ENCODE results near the gene RHCG.

Gene RHCG

GRCh38 chr15:89502867-89503595 lies 6.6 kb upstream of the RHCG start:
- no peak for DNase-seq

- no peak for DNase-seq
Measured at GRCh38 chr15:89501646-89502045, 5.3 kb upstream of the RHCG start.

GRCh38 chr15:89500397-89501270 lies 4.3 kb upstream of the RHCG start:
- DNase-seq, result no peak

GRCh38 chr15:89499156-89499555 lies 2.8 kb upstream of the RHCG start:
- no peak for DNase-seq

GRCh38 chr15:89498574-89498906 lies 2.2 kb upstream of the RHCG start:
- DNase-seq, result no peak

GRCh38 chr15:89497231-89497630 lies 848 bp upstream of the RHCG start:
- no peak for DNase-seq

- no peak for DNase-seq
Measured at GRCh38 chr15:89495638-89496145, 691 bp downstream of the RHCG start.

GRCh38 chr15:89494941-89495637 lies 1.3 kb downstream of the RHCG start:
- no peak for DNase-seq

- DNase-seq, result no peak
Measured at GRCh38 chr15:89494031-89494430, 2.4 kb downstream of the RHCG start.

GRCh38 chr15:89492934-89493631 lies 3.3 kb downstream of the RHCG start:
- DNase-seq, result no peak

GRCh38 chr15:89492111-89492641 lies 4.2 kb downstream of the RHCG start:
- no peak for DNase-seq

GRCh38 chr15:89490814-89491315 lies 5.5 kb downstream of the RHCG start:
- DNase-seq, result no peak

GRCh38 chr15:89490081-89490813 lies 6.1 kb downstream of the RHCG start:
- DNase-seq, result no peak

- DNase-seq, result no peak
Measured at GRCh38 chr15:89489376-89489775, 7.0 kb downstream of the RHCG start.

- DNase-seq, result no peak
Measured at GRCh38 chr15:89487791-89488190, 8.6 kb downstream of the RHCG start.

GRCh38 chr15:89486726-89487050 lies 9.7 kb downstream of the RHCG start:
- no peak for DNase-seq

- DNase-seq, result no peak
Measured at GRCh38 chr15:89483079-89483478, 13.3 kb downstream of the RHCG start.

- DNase-seq, result no peak
Measured at GRCh38 chr15:89482139-89482538, 14.2 kb downstream of the RHCG start.

- DNase-seq, result no peak
Measured at GRCh38 chr15:89480505-89480904, 15.9 kb downstream of the RHCG start.

- DNase-seq, result no peak
Measured at GRCh38 chr15:89479173-89479572, 17.2 kb downstream of the RHCG start.

- no peak for DNase-seq
Measured at GRCh38 chr15:89477411-89478242, 18.8 kb downstream of the RHCG start.

All from COR-L47 (cell line).